ENCODE results near the gene TNIK.

Gene TNIK

GRCh38 chr3:171058058-171058457 lies 402.1 kb downstream of the TNIK start:
- DNase-seq = no peak

GRCh38 chr3:171057072-171057471 lies 403.1 kb downstream of the TNIK start:
- DNase-seq = no peak

GRCh38 chr3:171056528-171056927 lies 403.7 kb downstream of the TNIK start:
- DNase-seq = no peak

GRCh38 chr3:171055336-171056178 lies 404.6 kb downstream of the TNIK start:
- DNase-seq = no peak

- DNase-seq = no peak
Measured at GRCh38 chr3:171054921-171055320, 405.3 kb downstream of the TNIK start.

- DNase-seq = no peak
Measured at GRCh38 chr3:171054231-171054630, 406.0 kb downstream of the TNIK start.

- no peak for DNase-seq
Measured at GRCh38 chr3:171049861-171050444, 410.3 kb downstream of the TNIK start.

GRCh38 chr3:171046760-171047159 lies 413.4 kb downstream of the TNIK start:
- DNase-seq = no peak

GRCh38 chr3:171044835-171045793 lies 415.1 kb downstream of the TNIK start:
- DNase-seq = no peak

- DNase-seq = no peak
Measured at GRCh38 chr3:171044384-171044783, 415.8 kb downstream of the TNIK start.

GRCh38 chr3:171039674-171040073 lies 420.5 kb downstream of the TNIK start:
- no peak for DNase-seq

- DNase-seq = no peak
Measured at GRCh38 chr3:171038342-171038741, 421.9 kb downstream of the TNIK start.

GRCh38 chr3:171028779-171029232 lies 431.4 kb downstream of the TNIK start:
- no peak for DNase-seq

- DNase-seq = no peak
Measured at GRCh38 chr3:171028025-171028778, 432.0 kb downstream of the TNIK start.

- DNase-seq = no peak
Measured at GRCh38 chr3:171026597-171027293, 433.5 kb downstream of the TNIK start, which contains the start of gene SLC2A2. Gene SLC2A2, minus strand, starts transcription at chr3:171026720. Its CDS starts 50 bp downstream, at chr3:171026670.

GRCh38 chr3:171023566-171023965 lies 436.6 kb downstream of the TNIK start:
- no peak for DNase-seq

- no peak for DNase-seq
Measured at GRCh38 chr3:171021377-171021776, 438.8 kb downstream of the TNIK start.

- DNase-seq = no peak
Measured at GRCh38 chr3:171018156-171018935, 441.9 kb downstream of the TNIK start.

GRCh38 chr3:171013822-171014748 lies 446.1 kb downstream of the TNIK start:
- DNase-seq = no peak

- DNase-seq = no peak
Measured at GRCh38 chr3:171011873-171012336, 448.3 kb downstream of the TNIK start.

All from NCI-H748 treated with DMSO at 0.1 percent for 48 hours (cell line).